Measurements from ENCODE around the gene OTOGL.

DNA sequence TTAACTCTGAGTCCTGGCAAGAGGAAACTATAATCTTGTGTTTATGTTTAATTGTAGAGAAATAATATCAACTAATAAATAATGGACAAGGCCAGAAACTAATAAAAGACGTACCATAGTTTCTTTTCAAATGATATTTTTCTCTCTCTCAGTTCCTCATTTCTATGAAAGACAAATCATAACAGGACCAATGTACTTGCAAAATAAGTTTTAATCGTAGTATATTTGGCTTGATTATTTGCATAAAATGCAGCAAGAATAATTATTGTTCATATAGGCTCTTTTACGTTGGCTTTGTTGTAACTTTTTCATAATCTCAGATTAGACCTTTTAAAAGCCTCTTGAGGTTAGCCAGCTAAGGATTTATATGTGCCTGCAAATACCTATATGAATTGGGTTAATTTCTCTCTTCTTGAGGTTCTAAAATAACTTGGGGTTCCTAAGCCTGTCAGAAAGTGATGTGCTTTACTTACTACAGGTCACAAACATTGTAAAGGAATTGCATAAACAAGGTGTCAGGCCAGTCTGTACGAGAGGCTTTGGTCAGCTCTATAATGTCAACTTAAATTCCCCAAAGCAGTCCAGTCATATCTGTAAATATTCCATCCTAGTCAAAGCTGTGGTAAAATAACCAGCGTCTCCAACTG is 191.9 kb downstream of the OTOGL start:
- TF ChIP-seq SIN3A (IDR thresholded peaks at IDR 0.05; ENCODE audit: borderline replicate concordance, insufficient read depth, low read length) (no peak), POLR2AphosphoS5 (IDR thresholded peaks at IDR 0.05; ENCODE audit: low read depth, low read length) (no peak)
